NCI-H2227 treated with DMSO at 0.1 percent for 48 hours (cell line): Measurements from ENCODE around the gene FADS3.
A peak's percentile ranks its signal among the peaks of the same experiment; 100 is the strongest.

ENCODE experiments used
- DNase-seq: peaks from one replicate; lab custom pipeline; 2025; lab: John Stamatoyannopoulos, UW

FADS3 gene

DNA sequence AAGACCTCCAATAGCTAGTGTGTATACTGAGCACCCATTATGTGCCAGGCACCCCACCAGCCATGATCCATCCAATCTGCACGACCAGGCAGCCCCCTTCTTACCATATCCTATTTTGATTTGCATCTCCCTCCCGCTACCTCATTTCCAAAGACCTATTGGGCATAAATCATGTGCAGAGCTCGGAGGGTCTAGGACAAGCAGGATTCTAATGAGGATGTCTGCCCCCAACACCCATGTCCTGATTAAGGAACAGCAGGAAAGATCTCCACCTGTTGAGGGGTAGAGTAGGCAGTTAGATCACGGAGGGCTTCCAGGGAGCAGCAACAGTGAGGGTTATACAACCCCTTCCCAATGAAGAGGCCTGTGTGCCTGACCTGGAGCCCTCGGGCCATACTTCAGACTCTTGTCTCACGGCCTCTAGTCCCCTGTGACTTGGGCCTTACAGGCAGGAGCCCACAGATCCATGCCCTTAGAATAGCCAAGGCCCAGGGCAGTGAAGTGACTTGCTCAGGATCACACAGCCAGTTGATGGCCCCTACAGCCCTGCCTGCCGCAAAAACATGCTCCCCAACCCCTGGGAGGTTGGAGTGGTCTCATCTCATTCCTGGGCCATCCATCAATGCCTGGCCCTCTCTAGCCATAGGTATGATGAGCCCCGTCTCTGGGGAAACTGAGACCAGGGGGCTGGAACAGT is 22.5 kb upstream of the FADS3 start:
- DNase-seq, result no peak

DNA sequence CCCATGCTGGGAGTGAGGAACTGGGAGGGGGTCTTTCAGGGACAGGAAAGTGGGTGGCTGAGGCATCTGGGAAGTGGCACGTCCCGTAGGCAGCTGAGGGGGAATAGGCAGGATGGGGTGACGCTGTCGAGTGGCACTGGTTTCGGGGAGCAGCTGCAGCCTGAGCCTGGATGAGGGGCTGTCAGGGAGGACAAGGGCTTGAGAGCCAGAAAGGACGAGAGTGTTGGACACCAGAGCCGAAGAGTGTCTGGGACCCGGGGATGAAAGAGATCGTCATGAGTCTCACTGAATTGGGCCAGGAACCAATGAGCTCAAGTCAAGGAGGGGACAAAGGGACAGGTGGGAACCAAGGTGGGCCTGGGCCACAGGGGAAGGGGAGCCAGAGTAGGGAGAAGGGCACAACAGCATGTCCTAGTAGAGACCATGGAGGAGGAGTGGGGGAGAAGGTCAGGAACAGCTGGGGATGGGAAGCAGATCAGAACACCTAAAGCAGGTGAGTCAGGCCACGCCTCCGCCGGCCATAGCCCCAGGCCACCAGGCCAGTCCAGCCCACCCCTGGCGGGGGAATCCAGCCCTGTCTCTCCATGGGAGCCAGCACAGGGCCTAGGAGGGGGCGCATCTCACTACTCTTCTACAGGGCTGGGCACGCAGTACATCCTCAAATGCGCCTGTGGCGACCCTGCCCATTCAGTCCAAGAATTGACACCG is 21.8 kb upstream of the FADS3 start:
- DNase-seq, result no peak

DNA sequence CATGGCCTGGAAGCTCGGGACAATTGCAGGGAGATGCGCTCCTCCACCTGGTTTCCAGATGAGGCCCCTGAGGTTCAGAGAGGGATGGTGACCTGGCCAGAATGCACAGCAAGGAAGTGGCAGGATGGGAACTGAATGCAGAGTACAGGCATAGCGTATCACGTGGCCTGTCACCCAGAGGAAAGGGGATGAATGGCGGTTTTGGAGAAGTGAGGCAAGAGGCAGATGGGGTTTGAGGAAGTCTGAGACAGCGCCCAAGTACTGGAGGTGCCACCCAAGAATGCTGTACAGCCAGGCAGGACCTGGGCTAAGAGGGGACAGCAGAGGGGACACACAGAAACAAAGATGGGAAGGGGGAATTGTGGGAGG is 21.2 kb upstream of the FADS3 start:
- DNase-seq, result no peak

GRCh38 chr11:61911701-61912529 is 20.6 kb upstream of the FADS3 start:
- no peak for DNase-seq

DNA sequence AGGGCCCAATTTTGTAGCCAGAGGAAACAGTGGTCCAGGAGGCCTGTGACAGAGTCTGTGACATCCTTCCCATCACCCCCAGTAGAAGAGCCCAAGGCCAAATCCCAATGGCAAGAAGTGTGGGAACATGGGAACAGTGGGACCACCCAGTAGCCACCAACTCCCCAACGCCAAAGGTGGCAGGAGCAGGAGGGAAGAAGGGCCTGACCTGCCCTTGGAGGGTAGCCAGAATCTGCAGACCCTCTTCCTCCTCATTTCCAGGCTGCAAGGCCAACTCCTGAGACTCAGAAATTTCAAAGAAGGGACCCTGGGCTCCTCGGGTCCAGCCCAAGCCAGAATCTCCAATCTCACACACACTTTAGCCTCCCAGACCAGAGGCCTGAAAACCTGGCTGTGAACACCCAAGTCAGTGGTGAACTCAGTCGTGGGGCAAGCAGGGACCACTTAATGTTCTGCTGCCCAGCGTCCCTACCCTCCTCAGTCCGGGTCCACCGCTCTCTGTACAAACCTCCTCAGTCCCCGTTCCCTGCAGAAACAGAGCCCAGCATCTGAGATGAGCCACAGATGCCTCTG is 19.9 kb upstream of the FADS3 start:
- no peak for DNase-seq

DNA sequence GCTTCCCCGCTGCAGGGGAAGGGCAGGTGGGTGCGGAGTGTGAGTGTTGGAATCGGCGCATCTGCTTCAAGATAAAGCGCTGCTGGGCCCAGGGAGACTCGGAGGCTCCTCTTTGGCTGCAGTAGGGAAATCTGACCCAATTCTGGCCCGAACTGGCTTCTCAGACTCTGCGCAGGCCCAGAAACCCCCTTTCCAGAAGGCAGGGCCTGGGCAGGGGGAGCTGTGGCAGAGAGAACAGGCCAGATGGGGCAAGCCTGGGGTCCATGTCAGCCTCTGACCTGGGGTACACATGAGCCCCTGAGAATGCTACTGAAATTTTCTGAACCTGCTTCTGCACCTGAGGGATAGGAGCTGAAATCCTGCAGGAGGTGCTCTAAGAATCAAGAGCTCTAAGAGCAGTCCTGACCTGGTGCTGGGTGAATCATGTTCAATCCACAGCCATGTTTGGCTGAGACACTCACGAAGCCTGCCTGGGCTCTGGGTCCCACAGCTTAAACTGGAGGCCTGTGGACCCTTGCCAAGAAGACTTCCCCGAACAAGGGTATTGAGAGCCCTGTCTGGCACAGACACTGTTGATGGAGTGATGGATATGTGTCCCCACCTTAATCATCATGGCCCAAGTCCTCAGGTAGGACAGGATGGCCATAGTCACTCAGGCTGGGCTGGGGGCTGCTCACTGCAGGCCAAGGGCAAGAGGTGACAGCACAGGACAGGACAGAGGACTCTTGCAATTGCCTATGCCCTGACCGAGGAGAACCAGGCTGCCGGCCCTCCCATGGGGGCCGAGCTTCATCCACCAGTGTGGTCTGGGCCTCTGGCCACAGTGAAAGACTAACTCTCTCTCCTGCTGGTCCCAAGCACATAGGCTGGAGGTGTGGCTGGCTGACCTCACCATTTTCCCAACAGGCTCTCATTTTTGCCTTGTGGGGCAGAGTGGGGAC is 19.1 kb upstream of the FADS3 start:
- no peak for DNase-seq

- no peak for DNase-seq
These were observed 17.5 kb upstream of the FADS3 start for GRCh38 chr11:61908730-61909316.

DNA sequence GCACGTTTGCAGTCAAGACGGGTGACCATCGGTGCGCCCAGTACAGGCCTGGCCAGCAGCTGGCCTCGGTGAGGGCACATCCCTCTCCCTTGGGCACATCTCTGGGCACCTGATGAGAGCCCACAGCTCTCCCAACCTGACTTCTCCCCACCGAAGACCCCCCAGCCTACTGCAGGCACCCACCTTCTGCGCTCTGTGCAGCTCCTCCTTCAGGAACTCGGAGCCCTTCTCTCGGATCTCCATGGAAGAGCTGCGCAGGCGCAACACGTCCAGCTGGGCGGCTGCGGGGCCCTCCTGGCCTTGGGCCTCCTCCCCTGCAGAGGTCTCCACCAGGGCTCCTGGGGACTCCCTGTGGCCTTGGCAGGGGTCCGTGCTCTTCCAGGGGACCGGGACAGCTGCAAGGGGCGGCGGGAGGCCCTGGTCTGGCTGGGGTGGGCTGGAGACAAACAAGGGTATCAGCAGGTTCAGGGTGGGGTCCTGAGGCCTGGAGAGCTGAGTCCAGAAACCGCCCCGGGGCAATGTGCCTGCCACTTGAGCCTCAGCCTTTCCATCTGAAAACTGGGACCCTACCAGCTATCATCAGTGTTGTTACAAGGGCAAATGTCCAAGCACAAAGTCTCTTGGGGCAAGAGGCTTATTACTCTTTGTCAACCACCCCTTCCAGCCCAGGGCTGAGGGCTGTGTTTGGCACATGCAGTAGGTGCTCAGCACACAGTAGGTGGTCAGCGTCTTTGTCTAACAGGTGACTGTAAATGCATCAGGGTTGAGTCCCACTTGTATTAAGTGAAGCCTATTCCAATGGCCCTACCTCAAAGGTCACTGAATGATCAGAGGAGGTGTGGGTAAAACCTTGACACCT is 16.8 kb upstream of the FADS3 start:
- no peak for DNase-seq

DNA sequence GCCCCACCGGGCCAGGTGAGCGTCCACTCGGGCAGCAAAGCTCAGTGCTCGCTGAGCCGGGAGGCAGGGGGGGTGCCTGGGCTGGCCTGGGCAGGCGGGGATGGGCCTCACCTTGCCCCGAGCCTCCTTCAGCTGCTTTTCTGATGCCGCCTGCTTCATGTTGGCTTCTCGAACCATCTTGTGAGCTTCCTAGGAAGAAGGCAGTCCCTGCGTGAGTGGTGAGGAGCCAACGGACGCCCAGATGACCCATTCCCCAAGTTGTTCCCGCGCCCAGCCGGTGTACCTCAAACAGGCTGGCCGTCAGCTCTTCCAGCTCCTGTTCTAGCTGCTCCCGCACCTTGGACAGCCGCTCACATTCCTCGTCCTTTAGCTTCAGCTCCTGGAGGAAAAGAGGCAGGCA is 15.9 kb upstream of the FADS3 start:
- DNase-seq, result no peak

DNA sequence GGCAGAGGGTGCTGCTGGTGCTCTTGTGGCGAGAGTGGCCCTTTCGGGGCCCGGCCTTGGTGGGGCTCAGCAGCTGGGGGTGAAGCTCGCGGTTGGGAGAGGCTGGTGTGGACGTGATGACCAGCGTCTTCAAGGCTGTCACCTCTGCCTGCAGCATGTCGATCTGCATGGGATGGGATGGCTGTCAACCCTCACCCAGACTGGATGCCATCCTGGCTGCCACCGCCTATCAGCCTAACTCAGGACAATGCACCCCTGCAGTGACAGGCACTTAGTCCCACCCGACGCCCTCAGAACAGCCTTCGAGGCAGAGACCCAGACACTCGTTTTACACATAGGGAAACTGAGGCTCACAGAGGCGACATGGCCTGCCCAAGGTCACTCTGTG is 15.2 kb upstream of the FADS3 start:
- DNase-seq, result no peak

DNA sequence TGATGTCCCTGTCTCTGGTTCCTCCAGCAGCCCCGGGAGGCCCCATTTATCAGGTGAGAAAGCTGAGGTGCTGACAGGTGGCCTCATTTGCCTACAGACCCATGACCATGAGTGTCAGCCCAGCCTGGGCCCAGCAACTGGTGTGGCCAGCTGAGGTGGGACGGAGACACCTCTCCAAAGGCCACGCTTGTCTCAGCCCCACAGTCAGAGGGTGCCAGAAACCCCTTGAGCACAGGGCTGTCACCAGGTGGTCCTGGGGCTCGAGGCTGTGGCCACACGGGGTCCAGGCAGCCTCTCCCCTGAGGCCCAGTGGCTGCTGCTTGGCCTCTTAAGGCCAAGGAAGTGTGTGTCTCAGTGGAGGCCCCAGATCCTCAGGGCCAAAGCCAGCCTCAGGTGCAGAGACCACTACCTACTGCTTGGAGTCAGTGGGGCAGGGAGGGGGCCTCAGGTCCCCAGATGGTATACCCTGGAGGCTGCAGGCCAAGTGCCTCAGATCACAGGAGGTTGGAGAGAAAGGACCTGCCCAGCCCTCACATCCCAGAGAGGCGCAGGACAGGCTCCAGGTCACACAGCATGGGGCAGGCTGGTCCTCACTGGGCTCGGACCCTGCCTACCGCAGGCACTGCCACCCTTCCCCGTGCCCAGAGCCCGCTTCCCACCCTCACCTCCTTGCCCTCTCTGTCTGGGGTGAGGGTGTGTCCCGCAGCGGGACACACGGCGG is 14.6 kb upstream of the FADS3 start:
- no peak for DNase-seq

GRCh38 chr11:61905067-61905696 is 13.8 kb upstream of the FADS3 start:
- no peak for DNase-seq

- no peak for DNase-seq
These were observed 13.2 kb upstream of the FADS3 start for GRCh38 chr11:61904539-61905048.

DNA sequence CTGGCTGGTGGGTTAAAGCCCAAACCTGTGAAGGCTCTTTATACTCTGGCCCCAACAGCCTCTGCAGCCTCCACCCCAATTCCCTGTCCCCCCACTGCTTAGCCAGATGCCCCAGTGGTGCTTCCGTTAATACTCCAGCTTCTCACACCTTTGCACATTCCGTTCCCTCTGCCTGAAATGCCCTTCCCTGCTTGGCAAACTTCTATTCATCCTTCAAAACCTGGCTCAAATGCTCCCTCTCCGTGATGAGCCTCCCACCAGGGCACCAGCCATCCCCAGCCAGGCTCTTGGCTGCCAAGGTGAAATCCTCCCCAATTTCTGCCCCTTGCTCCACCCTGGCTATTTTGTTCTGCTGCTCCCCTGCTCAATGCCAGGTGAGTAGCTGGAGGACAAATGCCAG is 12.5 kb upstream of the FADS3 start:
- DNase-seq, result no peak

DNA sequence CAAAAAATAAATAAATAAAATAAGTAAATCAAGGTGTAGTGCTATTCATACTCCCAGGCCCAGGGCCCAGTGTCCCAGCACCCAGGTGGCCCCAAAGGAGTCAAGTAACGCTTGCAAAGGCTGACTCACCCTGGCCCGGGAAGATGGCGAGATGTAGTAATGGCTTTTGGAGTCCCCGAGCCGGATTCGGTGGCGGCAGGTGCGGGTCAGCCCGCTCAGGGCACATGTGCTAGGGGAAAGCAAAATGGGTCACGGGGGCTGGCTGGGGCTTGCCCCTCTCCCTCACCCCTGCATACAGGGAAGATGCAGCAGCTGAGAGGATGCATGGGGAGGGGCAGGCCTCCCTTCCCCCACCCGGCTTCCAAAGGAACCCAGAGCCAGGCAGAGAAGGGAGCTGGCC is 11.0 kb upstream of the FADS3 start:
- no peak for DNase-seq

DNA sequence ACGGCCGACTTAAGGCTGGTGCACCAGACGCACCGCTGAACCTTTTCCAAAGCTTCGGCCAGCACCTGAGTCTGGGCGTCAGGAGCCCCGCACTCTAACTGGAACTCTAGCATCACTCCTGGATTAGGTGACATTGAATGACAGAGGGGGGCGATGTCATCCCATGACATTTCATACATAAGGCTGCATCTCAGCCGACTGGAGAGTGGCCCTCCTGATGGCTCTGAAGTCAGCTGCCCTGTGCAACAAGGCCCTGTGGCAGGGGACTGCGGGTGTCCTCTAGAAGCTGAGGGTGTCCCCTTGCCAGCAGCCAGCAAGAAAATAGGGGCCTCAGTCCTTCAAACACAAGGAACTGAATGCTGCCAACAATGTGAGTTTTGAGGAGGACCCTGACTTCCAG is 10.1 kb upstream of the FADS3 start:
- DNase-seq, result no peak

GRCh38 chr11:61900251-61900650 is 8.9 kb upstream of the FADS3 start:
- DNase-seq, result no peak

GRCh38 chr11:61899146-61899841 is 7.9 kb upstream of the FADS3 start:
- DNase-seq, result peak; percentile 71
